Measurements from ENCODE around the gene PEPD. TPM values are rescaled to one million over a fixed set of nuclear protein-coding genes. Genes with fewer than 3 reads are reported as not detected.

Gene PEPD
- polyA plus RNA-seq, 3 donors = 61.5 to 218 (median 171) TPM

GRCh38 chr19:33561261-33561660 is 39.7 kb upstream of the PEPD start:
- H3K27ac ChIP-seq (ENCODE audit: low read depth in 1 of 2, low read length in 2 of 2) = no peak overlapping the region

GRCh38 chr19:33559996-33560395 is 38.4 kb upstream of the PEPD start:
- no peak overlapping the region for H2AFZ ChIP-seq (ENCODE audit: insufficient read depth, low read depth, low read length, poor library complexity, severe bottlenecking)
- H3K4me3 Mint-ChIP-seq = no peak overlapping the region
- H3K27ac Mint-ChIP-seq = no peak overlapping the region
- peaks cover 0 to under 1% of the 10 kb centered on the region in 2 donors for H3K27me3 ChIP-seq (ENCODE audit: control insufficient read depth in 2 of 2, insufficient read depth in 2 of 2, low read length in 2 of 2)
- H3K36me3 ChIP-seq (replicated peaks in 1 of 2; ENCODE audit: control insufficient read depth in 1 of 2, insufficient read depth in 2 of 2, low read length in 2 of 2) = no peaks in the 10 kb centered on the region
- no peak overlapping the region for H3K9ac ChIP-seq (ENCODE audit: insufficient read depth, low read length, poor library complexity, severe bottlenecking)
- WGBS (ENCODE audit: insufficient coverage) = 93% methylated on average over 6 of the region's 8 CpGs
- H3K27ac ChIP-seq (ENCODE audit: low read depth in 1 of 2, low read length in 2 of 2) = no peak overlapping the region
- H3K9me3 ChIP-seq (replicated peaks in 1 of 2; ENCODE audit: control insufficient read depth in 1 of 2, insufficient read depth in 1 of 2, low read length in 2 of 2) = no peaks in the 10 kb centered on the region
- intact Hi-C loops (cut with micrococcal nuclease) = no loop called here
- H3K4me2 ChIP-seq (replicated peaks; ENCODE audit: extremely low read depth, low read length, poor library complexity, severe bottlenecking) = no peak overlapping the region
- H3K4me1 ChIP-seq (ENCODE audit: control insufficient read depth in 1 of 2, insufficient read depth in 2 of 2, low read length in 2 of 2) = no peaks in the 10 kb centered on the region
- peaks cover 0 to 3% (median 0%) of the 10 kb centered on the region in 7 donors for H3K9me3 Mint-ChIP-seq
- peaks cover 0 to 8% (median 1%) of the 10 kb centered on the region in 3 donors for H3K27me3 Mint-ChIP-seq (ENCODE audit: low read depth in 3 of 3)
- no peaks in the 10 kb centered on the region for H3K79me2 ChIP-seq (ENCODE audit: insufficient read depth, low read length)
- H3K4me3 ChIP-seq (replicated peaks in 1 of 3; ENCODE audit: low read depth in 2 of 3, low read length in 3 of 3) = no peak overlapping the region
- DNase-seq = no peak
- H4K20me1 ChIP-seq (ENCODE audit: insufficient read depth, low read length) = no peaks in the 10 kb centered on the region
- TF ChIP-seq CTCF (IDR thresholded peaks at IDR 0.05) = no peak
- H3K4me1 Mint-ChIP-seq = peaks cover 3% of the 10 kb centered on the region
- H3K36me3 Mint-ChIP-seq = no peaks in the 10 kb centered on the region

More at GRCh38 chr19:33561261-33561660, 39.7 kb upstream of the PEPD start:
- Mint-ChIP-seq H3K27me3 (ENCODE audit: low read depth in 3 of 3) (peaks cover 1 to 8% (median 4%) of the 10 kb centered on the region in 3 donors), H3K4me1 (peaks cover 3% of the 10 kb centered on the region), H3K4me3 (no peak overlapping the region), H3K9me3 (no peaks in the 10 kb centered on the region), H3K36me3 (no peaks in the 10 kb centered on the region), H3K27ac (no peak overlapping the region)
- Histone ChIP-seq H3K4me3 (replicated peaks in 1 of 3; ENCODE audit: low read depth in 2 of 3, low read length in 3 of 3) (no peak overlapping the region), H3K9ac (ENCODE audit: insufficient read depth, low read length, poor library complexity, severe bottlenecking) (no peak overlapping the region), H3K79me2 (ENCODE audit: insufficient read depth, low read length) (no peaks in the 10 kb centered on the region), H3K27me3 (ENCODE audit: control insufficient read depth in 2 of 2, insufficient read depth in 2 of 2, low read length in 2 of 2) (peaks cover 0 to 2% of the 10 kb centered on the region in 2 donors), H3K4me2 (replicated peaks; ENCODE audit: extremely low read depth, low read length, poor library complexity, severe bottlenecking) (no peak overlapping the region), H3K36me3 (replicated peaks in 1 of 2; ENCODE audit: control insufficient read depth in 1 of 2, insufficient read depth in 2 of 2, low read length in 2 of 2) (no peaks in the 10 kb centered on the region), H3K4me1 (ENCODE audit: control insufficient read depth in 1 of 2, insufficient read depth in 2 of 2, low read length in 2 of 2) (no peaks in the 10 kb centered on the region), H3K9me3 (replicated peaks in 1 of 2; ENCODE audit: control insufficient read depth in 1 of 2, insufficient read depth in 1 of 2, low read length in 2 of 2) (no peaks in the 10 kb centered on the region), H2AFZ (ENCODE audit: insufficient read depth, low read depth, low read length, poor library complexity, severe bottlenecking) (no peak overlapping the region), H4K20me1 (ENCODE audit: insufficient read depth, low read length) (no peaks in the 10 kb centered on the region)
- 79% methylated on average over 2 of the region's 6 CpGs for WGBS (ENCODE audit: insufficient coverage)
- no peak for TF ChIP-seq CTCF (IDR thresholded peaks at IDR 0.05)
- intact Hi-C loops (cut with micrococcal nuclease) = no loop called here
- DNase-seq = no peak
